ENCODE measurements around the gene ARFGEF2.

DNA sequence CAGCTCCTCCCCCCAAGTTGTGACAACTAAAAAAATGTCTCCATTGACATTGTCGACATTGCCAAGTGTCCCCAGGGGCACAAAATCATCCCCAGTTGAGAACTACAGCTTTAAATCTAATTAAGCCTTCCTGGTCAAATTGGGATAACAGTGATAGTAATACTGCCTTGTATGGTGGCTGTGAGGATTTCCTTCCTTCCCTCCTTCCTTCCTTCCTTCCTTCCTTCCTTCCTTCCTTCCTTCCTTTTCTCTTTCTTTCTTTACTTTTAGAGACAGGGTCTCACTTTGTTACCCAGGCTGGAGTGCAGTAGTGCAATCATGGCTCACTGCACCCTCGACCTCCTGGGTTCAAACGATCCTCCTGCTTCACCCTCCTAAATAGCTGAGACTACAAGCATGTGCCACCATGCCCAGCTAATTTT, 29.5 kb upstream of the ARFGEF2 start:
- TF ChIP-seq, protein P1, sequence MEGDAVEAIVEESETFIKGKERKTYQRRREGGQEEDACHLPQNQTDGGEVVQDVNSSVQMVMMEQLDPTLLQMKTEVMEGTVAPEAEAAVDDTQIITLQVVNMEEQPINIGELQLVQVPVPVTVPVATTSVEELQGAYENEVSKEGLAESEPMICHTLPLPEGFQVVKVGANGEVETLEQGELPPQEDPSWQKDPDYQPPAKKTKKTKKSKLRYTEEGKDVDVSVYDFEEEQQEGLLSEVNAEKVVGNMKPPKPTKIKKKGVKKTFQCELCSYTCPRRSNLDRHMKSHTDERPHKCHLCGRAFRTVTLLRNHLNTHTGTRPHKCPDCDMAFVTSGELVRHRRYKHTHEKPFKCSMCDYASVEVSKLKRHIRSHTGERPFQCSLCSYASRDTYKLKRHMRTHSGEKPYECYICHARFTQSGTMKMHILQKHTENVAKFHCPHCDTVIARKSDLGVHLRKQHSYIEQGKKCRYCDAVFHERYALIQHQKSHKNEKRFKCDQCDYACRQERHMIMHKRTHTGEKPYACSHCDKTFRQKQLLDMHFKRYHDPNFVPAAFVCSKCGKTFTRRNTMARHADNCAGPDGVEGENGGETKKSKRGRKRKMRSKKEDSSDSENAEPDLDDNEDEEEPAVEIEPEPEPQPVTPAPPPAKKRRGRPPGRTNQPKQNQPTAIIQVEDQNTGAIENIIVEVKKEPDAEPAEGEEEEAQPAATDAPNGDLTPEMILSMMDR (IDR thresholded peaks at IDR 0.05) = no peak
- TF ChIP-seq EZH2 (IDR thresholded peaks at IDR 0.05) (no peak), EZH2phosphoT487 (IDR thresholded peaks at IDR 0.05) (no peak)

Data from neural progenitor cell (in vitro differentiated cells).